HG03060 (cell line): ENCODE measurements around the gene PACS1.

Experiments used
- ATAC-seq: cut with Tn5 transposase; IDR thresholded peaks from one replicate; pipeline ENCODE4 v1.9.1; 2021; ENCODE audit warnings: low read depth, moderate number of reproducible peaks; ENCODE audit not compliant: unreplicated experiment

PACS1 gene

GRCh38 chr11:66131937-66132632 lies 62.0 kb downstream of the PACS1 start:
- no peak for ATAC-seq

- ATAC-seq = no peak
These were observed 63.2 kb downstream of the PACS1 start for GRCh38 chr11:66133216-66133775.

- no peak for ATAC-seq
These were observed 66.7 kb downstream of the PACS1 start for GRCh38 chr11:66136752-66137123.

GRCh38 chr11:66139817-66140404 lies 69.8 kb downstream of the PACS1 start:
- ATAC-seq = no peak

- no peak for ATAC-seq
These were observed 72.5 kb downstream of the PACS1 start for GRCh38 chr11:66142370-66143263.

- ATAC-seq = no peak
These were observed 73.1 kb downstream of the PACS1 start for GRCh38 chr11:66143264-66143566.

- no peak for ATAC-seq
These were observed 74.1 kb downstream of the PACS1 start for GRCh38 chr11:66143996-66144678.

GRCh38 chr11:66146074-66146473 lies 76.0 kb downstream of the PACS1 start:
- ATAC-seq = no peak

- no peak for ATAC-seq
These were observed 76.9 kb downstream of the PACS1 start for GRCh38 chr11:66146940-66147339.

- no peak for ATAC-seq
These were observed 80.1 kb downstream of the PACS1 start for GRCh38 chr11:66150140-66150539.

GRCh38 chr11:66150725-66151124 lies 80.7 kb downstream of the PACS1 start:
- ATAC-seq = no peak

- no peak for ATAC-seq
These were observed 81.2 kb downstream of the PACS1 start for GRCh38 chr11:66151273-66151672.

- no peak for ATAC-seq
These were observed 84.0 kb downstream of the PACS1 start for GRCh38 chr11:66154109-66154508.

GRCh38 chr11:66155387-66156073 lies 85.5 kb downstream of the PACS1 start:
- no peak for ATAC-seq

- ATAC-seq = no peak
These were observed 87.3 kb downstream of the PACS1 start for GRCh38 chr11:66157182-66157864.

- no peak for ATAC-seq
These were observed 88.1 kb downstream of the PACS1 start for GRCh38 chr11:66158156-66158555.

- ATAC-seq = no peak
These were observed 89.4 kb downstream of the PACS1 start for GRCh38 chr11:66159324-66159984.

- ATAC-seq = no peak
These were observed 90.6 kb downstream of the PACS1 start for GRCh38 chr11:66160709-66161108.

GRCh38 chr11:66168289-66168688 lies 98.2 kb downstream of the PACS1 start:
- ATAC-seq = no peak
